Large intestine (tissue), 3 donors: ENCODE results near the gene SIGLEC14. TPM values are rescaled to one million over a fixed set of nuclear protein-coding genes. Genes with fewer than 3 reads are reported as not detected.

ENCODE experiments used
- DNase-seq, 2 donors: peaks; one replicate each; pipeline versions ENCODE4 v3.0.0 to v3.0.0-alpha.2; 2013
- H3K27ac ChIP-seq: one replicate; pipeline ENCODE4 v1.5.1; 2013; ENCODE audit warnings: low read length
- H3K27me3 ChIP-seq: 2 replicates; pipeline ENCODE4 v1.6.1; 2013; ENCODE audit warnings: low read length; ENCODE audit not compliant: control insufficient read depth, insufficient read depth
- H3K36me3 ChIP-seq: 2 replicates; pipeline ENCODE4 v1.6.1; 2013; ENCODE audit warnings: low read length; ENCODE audit not compliant: control insufficient read depth, insufficient read depth
- H3K4me1 ChIP-seq: one replicate; pipeline ENCODE4 v1.6.1; 2013; ENCODE audit warnings: low read length; ENCODE audit not compliant: control insufficient read depth, insufficient read depth
- H3K4me3 ChIP-seq: one replicate; pipeline ENCODE4 v1.5.1; 2013; ENCODE audit warnings: low read length
- H3K9me3 ChIP-seq: one replicate; pipeline ENCODE4 v1.6.1; 2013; ENCODE audit warnings: mild to moderate bottlenecking, low read depth, low read length, moderate library complexity; ENCODE audit not compliant: control insufficient read depth
- WGBS: methylation state at CpG from one replicate; pipeline ENCODE4 v1.1.5; 2013; ENCODE audit warnings: low lambda C conversion rate; ENCODE audit not compliant: insufficient coverage; 5-methylcytosine and 5-hydroxymethylcytosine counted together
- polyA plus RNA-seq: library from polyadenylated mRNA; unstranded; fragments of 120-200 nt; gene quantifications from one replicate; pipeline ENCODE4 v1.2.1, GENCODE V29; 2013

The SIGLEC14 gene
- polyA plus RNA-seq, 1 donor, result 1.4 TPM

DNA sequence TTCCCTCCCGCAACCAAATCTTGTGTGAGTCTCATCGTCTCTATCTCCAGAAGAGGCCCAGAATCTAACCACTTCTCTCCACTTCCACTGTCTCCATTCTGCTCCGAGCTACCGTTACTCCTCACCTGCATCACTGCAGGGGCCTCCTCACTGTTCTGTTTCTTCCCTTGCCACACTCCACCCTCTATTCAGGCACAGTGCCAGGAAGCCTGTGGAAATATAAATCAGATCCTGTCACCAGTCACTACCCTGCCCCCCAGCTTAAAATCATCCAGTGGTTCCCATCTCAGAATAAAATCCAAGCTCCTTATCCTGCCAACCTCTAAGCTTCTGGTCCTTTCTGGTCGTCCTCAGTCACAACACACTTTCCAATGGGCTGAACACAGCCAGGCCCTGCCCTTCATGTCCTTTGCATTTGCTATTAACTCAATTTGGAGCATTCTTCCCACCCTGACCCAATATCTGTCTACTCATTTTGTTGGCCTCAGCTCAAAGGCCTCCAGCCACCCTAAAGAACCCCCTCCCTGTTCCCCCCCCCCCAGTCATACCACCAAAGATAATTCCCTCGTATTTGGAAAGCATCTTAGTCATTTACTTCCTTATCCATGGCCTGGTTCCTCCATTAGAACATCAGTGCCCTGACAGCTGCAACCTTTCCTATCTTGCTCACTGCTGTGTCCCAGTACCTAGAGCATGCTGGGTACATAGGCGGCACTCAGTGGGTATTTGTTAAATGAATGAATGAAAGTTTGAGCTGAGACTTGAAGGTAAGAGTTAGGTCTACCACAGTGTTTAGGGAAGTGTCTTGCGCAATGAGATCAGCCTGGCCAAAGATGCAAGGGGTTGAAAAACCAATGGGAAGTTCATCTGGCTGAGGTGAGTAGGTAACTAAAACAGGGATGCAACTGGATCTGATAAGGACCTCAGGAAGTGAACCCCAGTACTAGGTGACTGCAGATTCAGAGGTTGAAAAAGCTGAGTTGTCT, 51.1 kb downstream of the SIGLEC14 start:
- H3K4me3 ChIP-seq, result no peak overlapping the region
- 100% methylated on average over 2 of the region's 8 CpGs for WGBS
- H3K27ac ChIP-seq, result no peak overlapping the region

DNA sequence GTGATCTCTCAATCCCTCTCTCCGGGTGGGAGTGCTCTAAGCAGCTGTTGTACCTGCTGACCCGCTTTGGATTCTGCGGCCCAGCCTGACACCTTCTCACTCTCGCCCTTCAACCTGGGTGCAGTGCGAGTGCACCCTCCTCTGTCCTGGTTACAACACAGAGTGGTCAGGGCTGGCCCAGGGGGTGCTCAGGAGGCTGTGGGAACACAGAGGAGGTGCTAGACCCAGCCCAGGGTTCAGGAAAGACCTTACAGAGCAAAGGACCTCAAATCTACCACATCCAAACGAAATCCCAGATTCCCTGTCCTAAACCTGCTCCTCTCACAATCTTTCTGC, 51.9 kb downstream of the SIGLEC14 start:
- no peak for DNase-seq
- Histone ChIP-seq H3K4me3 (peak overlapping the region; percentile 76), H3K9me3 (peaks cover 4% of the 10 kb centered on the region), H3K27ac (peak overlapping the region; percentile 25), H3K27me3 (peaks cover 14% of the 10 kb centered on the region), H3K36me3 (no peaks in the 10 kb centered on the region), H3K4me1 (peaks cover 7% of the 10 kb centered on the region)
- no CpG with 5 or more reads among the region's 6 CpGs for WGBS

More for the DNA sequence above, 51.1 kb downstream of the SIGLEC14 start:
- Histone ChIP-seq H3K27me3 (peaks cover 21% of the 10 kb centered on the region), H3K36me3 (no peaks in the 10 kb centered on the region), H3K4me1 (peaks cover 7% of the 10 kb centered on the region), H3K9me3 (peaks cover 4% of the 10 kb centered on the region)
- DNase-seq, result no peak

DNA sequence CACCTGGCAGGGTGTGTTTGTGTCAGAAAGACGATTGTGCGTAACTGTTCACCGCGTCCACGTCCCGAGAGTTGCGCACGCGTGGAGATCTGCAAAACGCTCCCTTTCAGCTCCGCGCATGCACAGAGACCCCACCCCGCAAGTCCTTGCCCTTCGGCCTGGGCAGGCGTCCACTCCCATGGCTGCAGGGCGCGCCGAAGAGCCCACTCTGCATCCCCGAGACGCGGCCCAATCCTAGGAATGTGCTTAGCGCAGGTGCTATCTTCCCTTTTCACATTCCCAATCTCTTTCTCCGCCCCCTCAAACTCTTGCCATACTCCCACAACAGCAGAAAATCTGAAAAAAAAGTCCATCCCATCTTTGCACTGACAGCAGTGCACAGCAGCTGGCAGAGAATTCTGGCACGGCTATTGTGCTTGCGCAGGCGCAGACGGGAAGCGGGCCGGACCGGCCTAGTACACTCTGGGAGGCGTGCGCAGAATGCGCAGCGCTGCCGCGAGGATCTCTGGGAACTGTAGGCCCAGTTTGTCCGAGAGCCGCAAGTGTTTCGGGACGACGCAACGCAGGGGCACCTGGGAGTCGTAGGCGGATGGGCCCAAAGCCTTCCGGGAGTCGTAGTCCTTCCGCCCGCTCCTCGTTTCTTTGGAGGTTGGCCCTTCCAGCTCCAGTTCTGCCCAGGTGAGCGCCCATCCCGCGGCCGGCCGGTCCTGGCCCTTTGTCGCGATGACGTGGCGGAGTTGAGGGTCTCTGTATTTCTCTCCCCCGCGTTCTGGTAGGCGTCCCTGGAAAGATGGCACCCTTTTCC, 52.5 kb downstream of the SIGLEC14 start:
- H3K27ac ChIP-seq, result peak overlapping the region; percentile 61
- H3K4me1 ChIP-seq, result peaks cover 7% of the 10 kb centered on the region
- peak overlapping the region; percentile 76 for H3K4me3 ChIP-seq
- DNase-seq, result peak; percentile 98 to 99
- peaks cover 4% of the 10 kb centered on the region for H3K9me3 ChIP-seq
- H3K36me3 ChIP-seq, result no peaks in the 10 kb centered on the region
- H3K27me3 ChIP-seq, result peaks cover 10% of the 10 kb centered on the region
- WGBS, result no CpG with 5 or more reads among the region's 61 CpGs

DNA sequence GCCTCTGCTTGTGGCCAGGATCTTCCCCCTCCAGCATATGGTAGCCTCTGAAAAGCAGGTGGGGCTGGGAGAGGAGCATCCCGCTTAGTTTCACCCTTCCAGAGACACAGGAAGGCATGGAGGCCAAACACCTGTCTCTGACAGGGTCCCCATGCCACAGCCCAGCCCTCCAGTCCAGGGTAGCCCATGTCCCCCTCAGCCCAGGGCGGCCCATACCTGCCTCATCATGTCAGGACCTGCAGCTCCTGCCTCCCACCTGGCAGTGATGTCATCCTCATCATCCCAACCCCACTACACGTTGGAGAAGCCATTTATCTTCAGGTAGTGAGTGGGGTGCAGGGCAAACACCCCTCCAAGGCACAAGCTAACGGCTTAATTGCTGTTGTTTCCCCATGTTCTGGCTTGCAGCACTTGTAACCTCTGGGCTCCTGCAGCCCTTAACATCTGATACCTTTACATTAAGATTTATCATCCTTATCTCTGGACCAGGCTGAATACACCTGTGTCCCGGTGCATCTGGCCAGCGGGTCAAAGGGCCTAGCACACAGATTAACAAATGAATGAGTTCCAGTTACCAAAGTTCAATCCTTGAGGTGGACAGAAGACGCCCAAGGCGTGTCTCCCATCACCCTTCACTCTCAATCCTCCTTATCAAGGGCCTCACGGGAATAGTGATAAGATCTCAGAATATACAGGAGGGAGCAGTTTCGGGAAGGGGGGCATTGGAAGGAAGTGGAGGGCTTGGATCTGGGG, 53.3 kb downstream of the SIGLEC14 start:
- H3K27me3 ChIP-seq, result peaks cover 2% of the 10 kb centered on the region
- WGBS, result no CpG with 5 or more reads among the region's 10 CpGs
- peak overlapping the region; percentile 61 for H3K27ac ChIP-seq

More for the DNA sequence above, 53.3 kb downstream of the SIGLEC14 start:
- Histone ChIP-seq H3K36me3 (no peaks in the 10 kb centered on the region), H3K9me3 (peaks cover under 1% of the 10 kb centered on the region), H3K4me1 (peaks cover 7% of the 10 kb centered on the region), H3K4me3 (peak overlapping the region; percentile 76)
- peak; percentile 3 to 19 for DNase-seq

Other genes starting within 250 kb of the SIGLEC14 start
- 10.5 TPM for gene SIGLEC10, start 229.2 kb downstream of the SIGLEC14 start, polyA plus RNA-seq
- 0.54 TPM for gene SIGLEC8, start 188.4 kb downstream of the SIGLEC14 start, polyA plus RNA-seq
- gene CEACAM18, start 168.3 kb downstream of the SIGLEC14 start, polyA plus RNA-seq, result 3.5 TPM
- gene SIGLEC12, start 145.0 kb downstream of the SIGLEC14 start, polyA plus RNA-seq, result 5.1 TPM
- 0.09 TPM for gene SIGLEC6, start 115.2 kb downstream of the SIGLEC14 start, polyA plus RNA-seq
- 10.4 TPM for gene ZNF175, start 75.5 kb downstream of the SIGLEC14 start, polyA plus RNA-seq
- gene SIGLEC5, start 16.4 kb downstream of the SIGLEC14 start, polyA plus RNA-seq, result 0.18 TPM
- 10.9 TPM for gene SPACA6, start 46.5 kb upstream of the SIGLEC14 start, polyA plus RNA-seq
- gene HAS1, start 77.2 kb upstream of the SIGLEC14 start, polyA plus RNA-seq, result 2.3 TPM
- gene FPR1, start 105.1 kb upstream of the SIGLEC14 start, polyA plus RNA-seq, result 0.66 TPM
- gene FPR2, start 114.4 kb upstream of the SIGLEC14 start, polyA plus RNA-seq, result 0.16 TPM
- gene FPR3, start 148.3 kb upstream of the SIGLEC14 start, polyA plus RNA-seq, result 4.9 TPM
- gene ZNF577, start 241.1 kb upstream of the SIGLEC14 start, polyA plus RNA-seq, result 24.8 TPM